ENCODE results near the gene ITGBL1. TPM values are rescaled to one million over a fixed set of nuclear protein-coding genes. Genes with fewer than 3 reads are reported as not detected.
A peak's percentile ranks its signal among the peaks of the same experiment; 100 is the strongest.

Gene ITGBL1
- total and polyA plus RNA-seq, 2 experiments from 2014 or later: 332 to 462 TPM

GRCh38 chr13:101645871-101646270 is 193.4 kb downstream of the ITGBL1 start:
- Histone ChIP-seq H3K27ac (no peak overlapping the region), H2AFZ (no peak overlapping the region), H3F3A (ENCODE audit: insufficient read depth) (peaks cover 20% of the 10 kb centered on the region), H3K27me3 (replicated peaks; ENCODE audit: insufficient read depth) (no peaks in the 10 kb centered on the region), H3K4me1 (ENCODE audit: insufficient read depth) (peaks cover 20% of the 10 kb centered on the region), H3K9me3 (ENCODE audit: low read depth) (no peaks in the 10 kb centered on the region), H3K4me2 (ENCODE audit: unreplicated experiment) (no peak overlapping the region), H3K36me3 (ENCODE audit: low read depth) (0 out of 2 replicates have a peak, but pooled peaks cover 8% of the 10 kb centered on the region), H3K9ac (no peak overlapping the region), H3K9me2 (ENCODE audit: insufficient read depth) (no peaks in the 10 kb centered on the region), H4K20me1 (ENCODE audit: insufficient read depth) (no peaks in the 10 kb centered on the region), H3K79me2 (ENCODE audit: insufficient read depth) (peaks cover 40% of the 10 kb centered on the region), H3K4me3 (no peak overlapping the region)
- in situ Hi-C loops (cut with MboI): no loop called here
- TF ChIP-seq EZH2 (IDR thresholded peaks at IDR 0.05; ENCODE audit: insufficient read depth, poor library complexity, severe bottlenecking) (no peak), EZH2phosphoT487 (IDR thresholded peaks at IDR 0.05; ENCODE audit: insufficient read depth, low read depth) (no peak)
- 96 to 100% methylated on average over 1 of the region's 1 CpG for WGBS, 2 experiments (ENCODE audit: low coverage in 1 of 2, low lambda C conversion rate in 2 of 2, missing lambda C conversion rate in 2 of 2)
- DNase-seq: no peak

DNA sequence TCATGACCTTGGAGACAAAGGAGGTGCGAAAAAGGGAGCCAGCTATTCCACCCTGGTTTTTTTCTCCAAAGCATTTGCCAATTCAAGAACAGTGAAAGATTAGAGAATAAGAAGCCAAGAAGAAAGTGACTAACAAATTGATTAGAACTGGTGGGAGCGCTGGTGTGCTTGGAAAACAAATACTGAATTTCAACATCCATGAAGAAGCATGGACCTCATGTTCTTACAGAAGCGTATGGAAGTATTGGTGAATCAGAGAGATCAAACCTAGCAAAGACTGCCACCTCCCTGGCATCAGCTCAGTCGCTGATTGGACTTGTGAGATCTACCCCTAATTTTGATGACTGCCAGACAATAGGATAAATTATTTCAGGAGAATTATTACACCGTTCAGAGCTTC is 195.3 kb downstream of the ITGBL1 start:
- peaks cover 52% of the 10 kb centered on the region for H3K79me2 ChIP-seq (ENCODE audit: insufficient read depth)
- TF ChIP-seq EZH2 (IDR thresholded peaks at IDR 0.05; ENCODE audit: insufficient read depth, poor library complexity, severe bottlenecking): no peak
- no peak for TF ChIP-seq EZH2phosphoT487 (IDR thresholded peaks at IDR 0.05; ENCODE audit: insufficient read depth, low read depth)
- peaks cover 17% of the 10 kb centered on the region; the same call in 1 of the 2 replicates for H3F3A ChIP-seq (ENCODE audit: insufficient read depth)
- H3K36me3 ChIP-seq (ENCODE audit: low read depth): 0 out of 2 replicates have a peak, but pooled peaks cover 8% of the 10 kb centered on the region
- H2AFZ ChIP-seq: no peak overlapping the region
- H4K20me1 ChIP-seq (ENCODE audit: insufficient read depth): no peaks in the 10 kb centered on the region
- H3K9ac ChIP-seq: no peak overlapping the region
- WGBS, 2 experiments (ENCODE audit: low coverage in 1 of 2, low lambda C conversion rate in 2 of 2, missing lambda C conversion rate in 2 of 2): 96 to 97% methylated on average over 5 of the region's 5 CpGs
- no peaks in the 10 kb centered on the region for H3K9me2 ChIP-seq (ENCODE audit: insufficient read depth)
- in situ Hi-C loops (cut with MboI): no loop called here
- no peaks in the 10 kb centered on the region for H3K27me3 ChIP-seq (replicated peaks; ENCODE audit: insufficient read depth)
- DNase-seq: no peak
- no peak overlapping the region for H3K27ac ChIP-seq
- H3K4me1 ChIP-seq (ENCODE audit: insufficient read depth): peaks cover 15% of the 10 kb centered on the region
- H3K4me2 ChIP-seq (ENCODE audit: unreplicated experiment): no peak overlapping the region
- H3K9me3 ChIP-seq (ENCODE audit: low read depth): no peaks in the 10 kb centered on the region
- no peak overlapping the region for H3K4me3 ChIP-seq

DNA sequence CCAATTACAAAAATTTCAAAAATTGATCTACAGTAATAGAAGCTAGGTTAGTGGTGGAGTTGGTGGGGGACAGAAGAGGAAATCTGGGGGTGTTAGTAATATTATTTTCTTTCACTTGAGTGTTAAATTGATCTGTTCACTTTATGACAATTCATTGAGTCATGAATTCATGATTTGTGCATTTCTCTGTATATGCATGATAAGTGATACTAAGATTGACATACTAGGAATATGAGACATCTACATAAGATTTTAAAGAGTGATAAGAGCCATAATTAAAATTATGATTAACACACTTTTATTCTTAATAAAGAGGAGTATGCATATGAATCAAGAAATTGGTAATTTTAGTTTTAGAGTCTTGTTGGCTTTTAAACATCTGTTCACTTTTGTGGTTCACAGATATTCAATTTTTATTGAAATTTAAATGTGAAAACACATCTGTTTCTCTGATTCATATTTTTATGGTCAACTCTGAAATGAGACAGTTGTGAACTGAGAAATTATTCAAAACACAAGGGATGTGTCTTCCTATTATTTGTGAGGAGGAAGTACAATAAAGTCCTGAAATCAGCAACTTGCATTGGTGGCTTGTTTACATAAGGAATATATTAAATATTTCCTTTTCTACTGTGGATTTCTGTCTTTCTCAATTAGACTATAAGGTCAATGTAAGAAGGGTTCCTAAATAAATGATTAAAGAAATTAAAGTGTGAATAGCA is 196.5 kb downstream of the ITGBL1 start:
- no peaks in the 10 kb centered on the region for H3K9me2 ChIP-seq (ENCODE audit: insufficient read depth)
- peaks cover 15% of the 10 kb centered on the region for H3K4me1 ChIP-seq (ENCODE audit: insufficient read depth)
- peaks cover 16% of the 10 kb centered on the region; the same call in 1 of the 2 replicates for H3F3A ChIP-seq (ENCODE audit: insufficient read depth)
- H2AFZ ChIP-seq: no peak overlapping the region
- peaks cover 45% of the 10 kb centered on the region for H3K79me2 ChIP-seq (ENCODE audit: insufficient read depth)
- H3K27ac ChIP-seq: peak overlapping the region; percentile 56
- no peak for DNase-seq
- H3K9ac ChIP-seq: no peak overlapping the region
- H3K36me3 ChIP-seq (ENCODE audit: low read depth): 0 out of 2 replicates have a peak, but pooled peaks cover 8% of the 10 kb centered on the region
- H3K27me3 ChIP-seq (replicated peaks; ENCODE audit: insufficient read depth): no peaks in the 10 kb centered on the region
- no peak for TF ChIP-seq EZH2phosphoT487 (IDR thresholded peaks at IDR 0.05; ENCODE audit: insufficient read depth, low read depth)
- no peak overlapping the region for H3K4me3 ChIP-seq
- H4K20me1 ChIP-seq (ENCODE audit: insufficient read depth): no peaks in the 10 kb centered on the region
- in situ Hi-C loops (cut with MboI): no loop called here
- H3K9me3 ChIP-seq (ENCODE audit: low read depth): no peaks in the 10 kb centered on the region
- H3K4me2 ChIP-seq (ENCODE audit: unreplicated experiment): peak overlapping the region; percentile 47

DNA sequence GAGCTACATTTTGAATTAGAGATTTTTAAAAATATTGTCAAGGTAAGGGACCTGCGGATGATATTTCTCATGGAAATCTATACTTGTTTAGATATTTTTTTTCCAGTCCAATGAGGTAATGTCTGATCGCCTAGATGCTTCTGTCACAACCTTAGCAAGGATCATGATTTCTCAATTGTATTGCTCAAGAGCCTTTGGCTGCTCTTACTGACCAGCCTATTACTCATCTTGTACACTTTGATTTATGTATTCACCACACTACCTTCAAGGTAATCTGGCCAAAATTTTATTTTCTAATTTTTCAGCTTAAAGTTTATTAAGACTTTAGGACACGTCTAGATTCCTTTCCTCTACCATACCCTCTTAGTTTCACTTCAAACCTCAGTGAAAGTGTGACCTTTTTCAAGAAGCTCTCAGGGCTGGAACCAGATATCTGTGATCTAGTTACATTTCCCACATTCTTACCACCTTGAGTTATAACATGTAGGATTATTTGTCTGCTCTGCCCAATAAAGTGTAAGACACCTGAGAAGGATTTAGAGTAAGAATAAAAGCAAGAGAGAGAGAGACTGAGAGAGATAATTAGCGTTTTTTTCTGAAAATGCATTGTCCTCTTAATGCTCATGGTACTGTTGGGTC is 197.1 kb downstream of the ITGBL1 start:
- in situ Hi-C loops (cut with MboI): no loop called here

More for the DNA sequence above, 197.1 kb downstream of the ITGBL1 start:
- peaks cover 10% of the 10 kb centered on the region; the same call in 1 of the 2 replicates for H3F3A ChIP-seq (ENCODE audit: insufficient read depth)
- no peak overlapping the region for H3K4me3 ChIP-seq
- peaks cover 39% of the 10 kb centered on the region for H3K79me2 ChIP-seq (ENCODE audit: insufficient read depth)
- no peaks in the 10 kb centered on the region for H3K27me3 ChIP-seq (replicated peaks; ENCODE audit: insufficient read depth)
- no peak overlapping the region for H2AFZ ChIP-seq
- no peaks in the 10 kb centered on the region for H3K9me2 ChIP-seq (ENCODE audit: insufficient read depth)
- peak overlapping the region; percentile 56 for H3K27ac ChIP-seq
- no peaks in the 10 kb centered on the region for H3K9me3 ChIP-seq (ENCODE audit: low read depth)
- H3K4me2 ChIP-seq (ENCODE audit: unreplicated experiment): peak overlapping the region; percentile 47
- 38 to 39% methylated on average over 4 of the region's 4 CpGs for WGBS, 2 experiments (ENCODE audit: low coverage in 1 of 2, low lambda C conversion rate in 2 of 2, missing lambda C conversion rate in 2 of 2)
- no peak overlapping the region for H3K9ac ChIP-seq
- DNase-seq: peak; percentile 88
- H4K20me1 ChIP-seq (ENCODE audit: insufficient read depth): no peaks in the 10 kb centered on the region
- 0 out of 2 replicates have a peak, but pooled peaks cover 10% of the 10 kb centered on the region for H3K36me3 ChIP-seq (ENCODE audit: low read depth)
- peaks cover 16% of the 10 kb centered on the region for H3K4me1 ChIP-seq (ENCODE audit: insufficient read depth)
- TF ChIP-seq EZH2 (IDR thresholded peaks at IDR 0.05; ENCODE audit: insufficient read depth, poor library complexity, severe bottlenecking) (no peak), EZH2phosphoT487 (IDR thresholded peaks at IDR 0.05; ENCODE audit: insufficient read depth, low read depth) (0 out of 2 replicates have a peak, but pooled peaks have one; percentile 49)
